Small intestine (tissue), 7 donors: Measurements from ENCODE around the gene DPPA4. TPM values are rescaled to one million over a fixed set of nuclear protein-coding genes. Genes with fewer than 3 reads are reported as not detected.
A peak's percentile ranks its signal among the peaks of the same experiment; 100 is the strongest.

ENCODE experiments used
- DNase-seq, 2 donors: peaks; one replicate each; pipeline versions ENCODE4 v3.0.0 to v3.0.0-alpha.2; 2013
- FAIRE-seq: peaks from 2 replicates; lab custom pipeline; 2012; peaks lifted over from hg19 to GRCh38; lab: Jason Lieb, UNC
- H3K27ac ChIP-seq, 3 donors: one replicate each; pipeline ENCODE4 v1.5.1; 2013; ENCODE audit warnings: low read length in 2 of 3, mild to moderate bottlenecking in 2 of 3, control low read depth in 1 of 3, inconsistent platforms in 1 of 3, low read depth in 1 of 3, moderate library complexity in 1 of 3
- H3K27me3 ChIP-seq, 3 donors: one replicate each; pipeline ENCODE4 v1.6.1; 2013; ENCODE audit warnings: low read length in 3 of 3, inconsistent platforms in 1 of 3; ENCODE audit not compliant: control insufficient read depth in 3 of 3, insufficient read depth in 3 of 3
- H3K36me3 ChIP-seq, 3 donors: one replicate each; pipeline ENCODE4 v1.6.1; 2013; ENCODE audit warnings: low read length in 3 of 3, inconsistent platforms in 1 of 3, low read depth in 1 of 3, mild to moderate bottlenecking in 1 of 3, moderate library complexity in 1 of 3; ENCODE audit not compliant: control insufficient read depth in 3 of 3, insufficient read depth in 2 of 3
- H3K4me1 ChIP-seq, 3 donors: one replicate each; pipeline ENCODE4 v1.6.1; 2013; ENCODE audit warnings: low read length in 2 of 3, inconsistent platforms in 1 of 3, low read depth in 1 of 3, mild to moderate bottlenecking in 1 of 3, moderate library complexity in 1 of 3; ENCODE audit not compliant: control insufficient read depth in 3 of 3, insufficient read depth in 2 of 3
- H3K4me3 ChIP-seq, 3 donors: one replicate each; pipeline ENCODE4 v1.5.1; 2013; ENCODE audit warnings: low read length in 3 of 3, control low read depth in 1 of 3, inconsistent platforms in 1 of 3, low read depth in 1 of 3, mild to moderate bottlenecking in 1 of 3, moderate library complexity in 1 of 3
- H3K9me3 ChIP-seq, 2 donors: one replicate each; pipeline ENCODE4 v1.6.1; 2013; ENCODE audit warnings: low read depth in 1 of 2, low read length in 1 of 2; ENCODE audit not compliant: control insufficient read depth in 2 of 2, insufficient read depth in 1 of 2
- WGBS, 3 donors: extraction: QIAGEN DNeasy Blood & Tissue Kit; methylation state at CpG; one replicate each; pipeline ENCODE4 v1.1.7; 2013; 5-methylcytosine and 5-hydroxymethylcytosine counted together
- polyA plus RNA-seq, 4 donors: library from polyadenylated mRNA; stranded (reverse) in 3 of 4; unstranded in 1 of 4; fragments of 200-250 nt in 3 of 4; fragments of 120-200 nt in 1 of 4; gene quantifications; one replicate each; pipeline versions ENCODE4 v1.2.1 to v1.2.3, GENCODE V29; 2013
- donor health status: healthy with polysubstance abuse.
- donor health status: control.
- donor health status: control.
- donor health status: Bipolar disorder and iron deficiency.
- donor health status: healthy.

The DPPA4 gene
- polyA plus RNA-seq, 4 donors, result 0.04 to 1.1 TPM; not detected in 2

GRCh38 chr3:109351231-109351630, 13.9 kb upstream of the DPPA4 start:
- FAIRE-seq, result no peak
- no peaks in the 10 kb centered on the region for H3K27me3 ChIP-seq

DNA sequence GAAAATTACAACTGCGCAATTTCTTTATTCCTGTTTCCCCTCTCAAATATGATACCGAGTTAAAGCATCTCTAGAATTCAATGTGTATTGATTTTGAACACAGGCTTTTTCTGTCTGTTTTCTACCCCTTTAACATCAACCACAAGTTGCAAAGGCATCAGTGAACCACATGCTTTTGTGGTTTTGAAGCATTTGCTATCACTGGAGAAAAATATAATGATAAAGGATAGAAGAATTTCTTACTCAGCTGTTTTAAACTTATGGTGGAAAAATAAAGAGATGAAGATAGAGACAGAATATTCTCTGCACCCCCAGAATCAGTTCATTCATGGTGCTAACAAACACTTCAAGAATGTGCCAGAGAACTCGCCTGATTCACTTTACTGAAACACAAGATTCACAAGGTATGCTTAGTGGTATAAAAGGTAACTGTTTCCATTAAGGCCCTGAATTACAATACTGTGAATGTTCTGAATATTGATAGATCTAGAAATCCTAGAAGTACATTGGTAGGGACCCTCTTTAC, 9.5 kb upstream of the DPPA4 start:
- no peak overlapping the region for H3K4me3 ChIP-seq
- no peak overlapping the region for H3K27ac ChIP-seq
- no peaks in the 10 kb centered on the region for H3K36me3 ChIP-seq
- H3K27me3 ChIP-seq, result no peaks in the 10 kb centered on the region
- 80 to 87% (median 86%) methylated on average over 3 of the region's 3 CpGs for WGBS, 3 donors
- H3K9me3 ChIP-seq, result no peaks in the 10 kb centered on the region
- no peak for FAIRE-seq
- no peak for DNase-seq
- no peaks in the 10 kb centered on the region for H3K4me1 ChIP-seq

More at GRCh38 chr3:109351231-109351630, 13.9 kb upstream of the DPPA4 start:
- DNase-seq, result no peak
- H3K4me1 ChIP-seq, result no peaks in the 10 kb centered on the region
- no peaks in the 10 kb centered on the region for H3K9me3 ChIP-seq
- H3K27ac ChIP-seq, result no peak overlapping the region
- no peaks in the 10 kb centered on the region for H3K36me3 ChIP-seq
- H3K4me3 ChIP-seq, result no peak overlapping the region

GRCh38 chr3:109346099-109346498, 8.8 kb upstream of the DPPA4 start:
- no peaks in the 10 kb centered on the region for H3K27me3 ChIP-seq
- no peaks in the 10 kb centered on the region for H3K4me1 ChIP-seq
- WGBS, 3 donors, result 47 to 67% (median 49%) methylated on average over 4 of the region's 4 CpGs
- H3K9me3 ChIP-seq, result no peaks in the 10 kb centered on the region
- no peaks in the 10 kb centered on the region for H3K36me3 ChIP-seq
- FAIRE-seq, result no peak
- no peak overlapping the region for H3K4me3 ChIP-seq
- DNase-seq, result no peak
- no peak overlapping the region for H3K27ac ChIP-seq

DNA sequence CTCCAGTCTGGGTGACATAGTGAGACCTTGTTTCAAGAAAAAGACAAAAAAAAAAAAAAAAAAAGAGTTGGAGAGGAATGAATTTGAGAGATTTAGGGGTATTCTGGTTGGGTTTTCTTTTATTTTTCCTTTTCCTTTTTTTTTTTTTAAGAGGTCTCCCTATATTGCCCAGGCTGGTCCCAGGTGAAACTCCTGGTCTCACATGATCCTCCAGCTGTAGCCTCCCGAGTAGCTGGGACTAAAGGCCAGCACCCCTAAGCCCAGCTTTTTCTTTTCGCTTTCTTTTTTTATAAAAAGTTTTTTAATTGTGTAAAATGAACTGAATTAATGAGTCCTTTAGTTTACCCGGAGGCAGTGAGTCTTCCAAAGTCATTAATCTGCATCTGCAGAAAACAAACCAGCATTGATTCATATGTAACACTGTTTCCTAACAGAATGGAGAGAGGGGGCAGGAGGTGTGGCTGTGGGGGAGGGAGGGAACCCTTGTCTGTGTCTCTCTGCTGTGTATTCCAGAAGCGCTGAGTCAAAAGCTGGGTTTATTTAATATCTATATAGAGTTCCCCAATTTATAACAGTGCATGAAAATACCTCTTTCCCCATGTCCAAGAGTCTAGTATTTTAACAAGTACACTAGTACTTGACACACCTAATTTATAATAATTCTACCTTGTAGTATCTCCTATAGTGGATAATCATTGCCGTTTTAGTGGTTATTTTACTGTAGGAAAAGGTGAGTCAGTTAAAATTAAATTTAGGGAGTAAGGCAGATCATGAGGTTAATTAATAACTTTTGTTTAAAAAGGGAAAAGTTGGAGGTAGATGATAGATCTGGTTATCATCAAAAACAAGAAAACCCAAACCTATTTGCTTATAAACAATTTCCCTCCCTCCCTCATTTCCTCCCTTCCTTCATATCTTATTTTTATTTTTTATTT, 2.6 kb upstream of the DPPA4 start:
- Histone ChIP-seq H3K4me3 (no peak overlapping the region), H3K4me1 (no peaks in the 10 kb centered on the region), H3K27ac (no peak overlapping the region), H3K27me3 (peaks cover 0 to 1% (median 0%) of the 10 kb centered on the region in 3 donors), H3K36me3 (no peaks in the 10 kb centered on the region), H3K9me3 (no peaks in the 10 kb centered on the region)
- WGBS, 3 donors, result 56 to 66% (median 66%) methylated on average over 5 of the region's 5 CpGs
- DNase-seq (no peak), FAIRE-seq (no peak)

DNA sequence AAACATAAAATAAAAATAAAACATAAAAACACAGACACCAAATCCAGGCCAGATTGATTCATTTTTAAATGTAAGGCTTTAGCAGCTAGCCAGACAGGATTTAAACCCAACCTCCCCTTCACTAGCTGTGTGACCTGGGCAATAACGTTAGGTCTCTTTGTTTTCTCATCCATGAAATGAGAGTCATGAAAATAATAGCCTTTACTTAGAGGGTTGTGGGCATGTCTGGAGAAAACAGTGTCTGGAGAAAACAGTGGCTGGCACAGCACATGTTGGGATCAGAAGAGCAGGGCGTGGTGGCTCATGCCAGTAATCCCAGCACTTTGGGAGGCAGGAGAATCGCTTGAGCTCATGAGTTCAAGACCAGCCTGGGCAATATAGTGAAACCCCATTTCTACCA, 1.9 kb upstream of the DPPA4 start:
- 57 to 72% (median 59%) methylated on average over 3 of the region's 3 CpGs for WGBS, 3 donors

GRCh38 chr3:109338322-109338721, 976 bp upstream of the DPPA4 start:
- Histone ChIP-seq H3K27me3 (peaks cover 0 to 1% (median 0%) of the 10 kb centered on the region in 3 donors), H3K4me1 (no peaks in the 10 kb centered on the region), H3K36me3 (no peaks in the 10 kb centered on the region), H3K9me3 (no peaks in the 10 kb centered on the region), H3K27ac (no peak overlapping the region), H3K4me3 (no peak overlapping the region)
- 14 to 30% (median 28%) methylated on average over 4 of the region's 4 CpGs for WGBS, 3 donors
- DNase-seq (no peak), FAIRE-seq (no peak)

More for the DNA sequence above, 1.9 kb upstream of the DPPA4 start:
- no peak for DNase-seq
- no peak overlapping the region for H3K27ac ChIP-seq
- H3K9me3 ChIP-seq, result no peaks in the 10 kb centered on the region
- H3K4me1 ChIP-seq, result no peaks in the 10 kb centered on the region
- no peaks in the 10 kb centered on the region for H3K36me3 ChIP-seq
- H3K27me3 ChIP-seq, result peaks cover 0 to 1% (median 0%) of the 10 kb centered on the region in 3 donors
- H3K4me3 ChIP-seq, result no peak overlapping the region
- no peak for FAIRE-seq

- peaks cover 0 to 3% (median 0%) of the 10 kb centered on the region in 3 donors for H3K27me3 ChIP-seq
- no peak overlapping the region for H3K27ac ChIP-seq
- H3K4me3 ChIP-seq, result peak overlapping the region in 1 of 3 donors; percentile 16
- H3K4me1 ChIP-seq, result no peaks in the 10 kb centered on the region
- H3K36me3 ChIP-seq, result no peaks in the 10 kb centered on the region
- WGBS, 3 donors, result 15 to 50% (median 40%) methylated on average over 17 of the region's 17 CpGs
- DNase-seq (peak in 1 of 2 donors; percentile 11), FAIRE-seq (no peak)
- no peaks in the 10 kb centered on the region for H3K9me3 ChIP-seq
These were observed 970 bp downstream of the DPPA4 start for GRCh38 chr3:109336291-109336861.

DNA sequence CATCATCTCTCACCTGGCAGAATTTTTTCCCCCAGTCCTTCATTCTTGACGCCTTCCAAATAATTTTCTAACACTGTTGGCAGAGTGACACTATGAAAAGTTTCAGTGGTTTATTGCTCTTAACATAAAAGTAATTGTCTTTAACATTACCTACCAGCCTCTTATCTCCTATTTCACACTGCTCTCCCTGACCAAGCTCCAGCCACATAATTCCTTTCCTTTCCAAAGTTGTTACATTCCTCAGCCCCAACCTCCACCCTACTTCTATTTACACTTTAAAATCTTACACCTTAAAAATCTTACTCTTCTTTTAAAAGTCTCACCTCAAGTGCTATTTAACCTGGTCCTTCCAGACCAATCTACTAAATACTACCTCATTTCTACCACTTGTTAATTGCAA, 2.8 kb downstream of the DPPA4 start:
- Histone ChIP-seq H3K4me3 (no peak overlapping the region), H3K36me3 (no peaks in the 10 kb centered on the region), H3K4me1 (no peaks in the 10 kb centered on the region), H3K27ac (no peak overlapping the region), H3K9me3 (no peaks in the 10 kb centered on the region), H3K27me3 (peaks cover 0 to 3% (median 0%) of the 10 kb centered on the region in 3 donors)
- no peak for DNase-seq
- WGBS, 3 donors, result 37 to 78% (median 71%) methylated on average over 1 of the region's 1 CpG
- FAIRE-seq, result no peak
